GM18499 (cell line): ENCODE data around the gene MET.
"Not testable (repeated sequence)": the region's sequence is repeated elsewhere in the genome, so short reads cannot be mapped to it uniquely, and the experiment has no call there.

Experiments used
- ATAC-seq: cut with Tn5 transposase; IDR thresholded peaks from one replicate; pipeline ENCODE4 v1.9.1; 2021; ENCODE audit warnings: moderate number of reproducible peaks; ENCODE audit not compliant: insufficient read depth, unreplicated experiment

MET gene

DNA sequence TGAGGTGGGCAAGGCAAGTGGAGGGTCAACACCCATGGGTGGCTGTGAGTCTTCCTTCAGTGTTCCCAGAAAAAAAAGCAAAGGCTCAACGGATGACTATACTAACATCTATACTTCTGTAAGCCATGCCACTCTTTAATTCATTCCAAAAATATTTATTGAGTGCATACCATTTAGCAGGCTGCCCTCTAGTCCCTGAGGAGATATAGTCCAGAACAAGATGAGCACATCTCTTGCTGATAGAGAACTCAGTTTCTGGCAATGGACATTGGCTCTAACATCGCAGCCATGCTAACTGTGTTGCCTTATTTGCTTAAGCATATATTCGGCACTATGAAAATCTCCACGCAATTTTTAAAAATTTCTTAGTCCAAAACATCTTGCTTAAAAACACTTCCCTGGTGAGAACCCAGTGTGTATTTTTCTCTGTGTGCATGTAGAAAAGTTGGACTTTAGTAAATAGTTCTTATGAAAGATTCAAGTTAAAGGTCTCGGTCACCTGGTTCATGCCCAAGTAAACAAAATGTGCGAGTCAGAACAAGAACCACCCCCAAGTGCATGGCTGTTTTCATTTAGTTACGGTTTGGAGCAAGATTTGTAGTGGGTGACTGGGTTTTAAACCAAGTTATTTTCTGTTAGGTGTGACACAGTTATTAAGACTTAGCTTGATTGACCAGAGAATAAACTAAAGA, 69.8 kb downstream of the MET start:
- no peak for ATAC-seq

DNA sequence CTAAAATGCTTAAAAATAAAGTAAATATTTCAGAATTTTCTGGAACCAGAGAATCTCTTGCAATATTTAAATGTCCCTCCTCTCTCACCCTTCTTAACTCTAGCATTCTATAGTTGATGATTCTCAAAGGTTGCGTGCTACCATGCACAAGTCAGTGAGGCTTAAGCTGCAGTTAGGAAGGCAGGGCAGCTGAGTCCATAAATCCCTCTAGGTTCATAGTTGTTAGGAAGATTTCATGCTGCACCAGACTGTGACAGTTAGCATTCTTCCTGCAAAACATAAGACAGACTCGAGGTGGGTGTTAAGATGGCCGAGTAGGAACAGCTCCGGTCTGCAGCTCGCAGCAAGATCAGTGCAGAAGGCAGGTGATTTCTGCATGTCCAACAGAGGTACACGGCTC, 70.6 kb downstream of the MET start:
- ATAC-seq: no peak

DNA sequence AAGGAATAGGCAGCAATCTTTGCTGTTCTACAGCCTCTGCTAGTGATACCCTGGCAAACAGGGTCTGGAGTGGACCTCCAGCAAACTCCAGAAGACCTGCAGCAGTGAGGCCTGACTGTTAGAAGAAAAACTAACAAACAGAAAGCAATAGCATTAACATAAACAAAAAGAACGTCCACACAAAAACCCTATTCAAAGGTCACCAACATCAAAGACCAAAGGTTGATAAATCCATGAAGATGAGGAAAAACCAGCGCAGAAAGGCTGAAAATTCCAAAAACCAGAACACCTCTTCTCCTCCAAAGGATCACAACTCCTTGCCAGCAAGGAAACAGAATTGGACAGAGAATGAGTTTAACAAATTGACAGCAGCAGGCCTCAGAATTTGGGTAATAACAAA, 71.8 kb downstream of the MET start:
- ATAC-seq: not testable (repeated sequence)

DNA sequence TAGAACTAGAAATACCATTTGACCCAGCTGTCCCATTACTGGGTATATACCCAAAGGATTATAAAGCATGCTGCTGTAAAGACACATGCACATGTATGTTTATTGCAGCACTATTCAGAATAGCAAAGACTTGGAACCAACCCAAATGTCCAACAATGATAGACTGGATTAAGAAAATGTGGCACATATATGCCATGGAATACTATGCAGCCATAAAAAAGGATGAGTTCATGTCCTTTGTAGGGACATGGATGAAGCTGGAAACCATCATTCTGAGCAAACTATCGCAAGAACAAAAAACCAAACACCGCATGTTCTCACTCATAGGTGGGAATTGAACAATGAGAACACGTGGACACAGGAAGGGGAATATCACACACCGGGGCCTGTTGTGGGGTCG, 74.4 kb downstream of the MET start:
- not testable (repeated sequence) for ATAC-seq

DNA sequence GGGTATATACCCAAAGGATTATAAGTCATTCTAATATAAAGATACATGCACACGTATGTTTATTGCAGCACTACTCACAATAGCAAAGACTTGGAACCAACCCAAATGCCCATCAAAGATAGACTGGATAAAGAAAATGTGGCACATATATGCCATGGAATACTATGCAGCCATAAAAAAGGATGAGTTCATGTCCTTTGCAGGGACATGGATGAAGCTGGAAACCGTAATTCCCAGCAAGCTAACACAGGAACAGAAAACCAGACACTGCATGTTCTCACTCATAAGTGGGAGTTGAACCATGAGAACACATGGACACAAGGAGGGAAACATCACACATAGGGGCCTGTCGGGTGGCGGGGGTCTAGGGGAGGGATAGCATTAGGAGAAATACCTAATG, 79.1 kb downstream of the MET start:
- not testable (repeated sequence) for ATAC-seq

DNA sequence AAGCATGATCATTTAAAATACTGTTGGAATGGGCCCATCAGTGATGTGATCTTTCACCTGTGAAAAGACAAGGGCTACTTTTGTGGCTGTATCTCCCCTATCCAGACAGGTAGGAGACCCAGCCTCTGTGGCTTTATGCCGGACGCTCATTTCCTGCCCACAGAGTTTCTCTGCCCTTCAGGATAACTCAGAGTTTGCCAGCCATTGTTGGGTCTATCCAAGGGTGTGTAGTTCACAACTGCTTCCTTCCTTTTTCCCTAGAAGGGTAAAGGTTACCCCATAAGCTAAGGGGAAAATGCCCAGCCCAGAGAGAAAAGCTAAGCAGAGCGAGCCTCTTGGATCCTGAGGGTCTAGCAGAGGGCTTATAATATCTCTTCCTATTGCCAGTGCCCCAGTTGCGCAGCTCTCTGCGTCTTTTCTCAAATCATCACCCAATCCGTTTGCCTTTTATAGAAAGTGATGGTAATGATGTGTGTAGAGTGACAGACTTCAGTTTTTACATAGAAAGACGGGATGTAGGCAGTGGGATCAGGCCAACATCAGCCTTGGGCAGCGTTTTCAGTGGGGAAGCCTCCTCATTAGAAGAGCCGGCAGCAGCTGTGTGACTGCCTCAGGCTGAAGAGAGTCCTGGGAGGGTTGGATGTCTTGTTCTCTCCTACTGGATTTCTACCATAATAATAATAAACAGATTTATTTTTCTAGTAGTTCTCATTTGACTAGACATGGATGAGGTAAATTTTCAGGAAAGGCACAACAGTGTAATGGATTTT, 80.5 kb downstream of the MET start:
- ATAC-seq: no peak

DNA sequence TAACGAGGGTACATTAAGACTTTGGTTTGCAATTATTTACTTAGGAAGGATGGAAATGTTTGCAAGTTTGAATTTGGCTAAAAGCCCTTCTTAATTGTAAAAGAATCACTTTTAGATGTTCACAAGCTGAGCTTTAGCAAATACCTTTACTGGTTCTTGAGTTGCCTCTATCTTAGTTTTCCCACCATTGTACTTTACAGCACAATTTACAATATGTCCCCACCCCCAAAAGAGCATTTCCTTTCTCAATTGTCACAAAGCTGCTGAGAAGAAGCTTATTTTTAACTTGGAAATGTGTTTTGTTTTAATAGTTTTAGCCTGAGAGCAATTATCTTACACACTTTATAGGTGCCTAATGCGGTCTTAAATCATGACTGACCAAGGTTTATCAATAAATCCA, 81.1 kb downstream of the MET start:
- ATAC-seq: no peak

- ATAC-seq: no peak
Observed at GRCh38 chr7:116754186-116754585, 82.2 kb downstream of the MET start.

DNA sequence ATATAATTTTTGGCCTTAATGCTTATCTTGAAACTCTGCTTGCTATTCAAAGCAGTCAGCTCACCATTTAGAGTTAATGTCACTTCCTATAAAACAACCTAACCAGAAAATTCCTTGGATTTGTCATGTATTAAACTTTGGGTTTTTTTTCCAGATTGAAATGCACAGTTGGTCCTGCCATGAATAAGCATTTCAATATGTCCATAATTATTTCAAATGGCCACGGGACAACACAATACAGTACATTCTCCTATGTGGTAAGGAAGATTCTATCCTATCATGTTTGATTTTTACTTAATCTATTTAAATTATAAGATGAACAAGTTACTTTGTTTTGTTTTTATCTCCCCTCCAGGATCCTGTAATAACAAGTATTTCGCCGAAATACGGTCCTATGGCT, 85.3 kb downstream of the MET start:
- ATAC-seq: no peak

DNA sequence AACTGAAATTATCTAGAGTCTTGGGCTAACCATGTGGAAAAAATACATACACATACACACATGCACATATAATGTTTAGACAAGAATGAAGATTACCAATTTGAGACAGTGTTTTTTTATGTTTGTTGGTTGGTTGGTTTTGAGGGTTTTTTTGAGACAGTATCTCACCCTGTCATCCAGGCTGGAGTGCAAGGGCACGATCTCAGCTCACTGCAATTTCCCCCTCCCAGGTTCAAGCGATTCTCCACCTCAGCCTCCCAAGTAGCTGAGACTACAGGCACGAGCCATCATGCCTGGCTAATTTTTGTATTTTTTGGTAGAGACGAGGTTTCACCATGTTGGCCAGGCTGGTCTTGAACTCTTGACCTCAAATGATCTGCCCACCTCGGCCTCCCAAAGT, 87.6 kb downstream of the MET start:
- ATAC-seq: not testable (repeated sequence)

DNA sequence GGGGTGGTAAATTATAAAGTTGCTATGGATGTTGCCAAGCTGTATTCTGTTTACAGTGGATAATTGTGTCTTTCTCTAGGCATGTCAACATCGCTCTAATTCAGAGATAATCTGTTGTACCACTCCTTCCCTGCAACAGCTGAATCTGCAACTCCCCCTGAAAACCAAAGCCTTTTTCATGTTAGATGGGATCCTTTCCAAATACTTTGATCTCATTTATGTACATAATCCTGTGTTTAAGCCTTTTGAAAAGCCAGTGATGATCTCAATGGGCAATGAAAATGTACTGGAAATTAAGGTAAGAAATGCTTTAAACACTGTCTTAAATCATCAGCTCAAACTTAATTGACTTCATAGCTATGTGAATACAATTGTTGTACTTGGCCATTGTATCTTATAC, 91.0 kb downstream of the MET start:
- ATAC-seq: no peak

- no peak for ATAC-seq
Observed at GRCh38 chr7:116763647-116764046, 91.7 kb downstream of the MET start.

DNA sequence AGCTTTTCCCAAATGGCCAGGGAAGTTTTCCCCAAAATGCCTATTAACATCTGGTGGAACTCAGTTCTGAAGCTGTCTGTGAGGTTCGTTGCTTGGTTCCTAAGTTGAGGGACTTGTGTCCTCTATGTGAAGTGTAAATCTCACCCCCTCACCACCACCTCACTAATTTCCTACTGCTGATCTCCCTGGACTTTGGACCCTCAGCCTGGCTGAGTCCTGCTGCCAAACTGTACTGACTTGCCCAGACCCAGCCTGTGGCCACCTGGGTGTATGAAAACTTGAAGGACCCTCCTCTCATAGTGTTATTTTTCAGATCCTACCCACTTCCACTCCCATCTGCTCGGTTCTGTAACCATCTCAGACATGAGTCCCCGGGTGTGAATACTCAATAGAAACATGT, 94.9 kb downstream of the MET start:
- ATAC-seq: no peak

DNA sequence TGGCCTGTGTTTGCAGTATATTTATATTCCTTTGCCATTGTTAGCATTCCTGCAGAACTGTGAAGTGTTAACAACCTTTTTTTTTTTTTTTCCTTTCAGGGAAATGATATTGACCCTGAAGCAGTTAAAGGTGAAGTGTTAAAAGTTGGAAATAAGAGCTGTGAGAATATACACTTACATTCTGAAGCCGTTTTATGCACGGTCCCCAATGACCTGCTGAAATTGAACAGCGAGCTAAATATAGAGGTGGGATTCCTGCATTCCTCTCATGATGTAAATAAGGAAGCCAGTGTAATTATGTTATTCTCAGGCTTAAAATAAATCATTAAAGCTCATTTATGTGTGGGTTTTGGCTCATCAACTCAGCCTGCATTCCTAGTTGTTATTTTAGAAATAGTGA, 97.5 kb downstream of the MET start:
- no peak for ATAC-seq

- no peak for ATAC-seq
Observed at GRCh38 chr7:116770941-116771340, 98.9 kb downstream of the MET start.

DNA sequence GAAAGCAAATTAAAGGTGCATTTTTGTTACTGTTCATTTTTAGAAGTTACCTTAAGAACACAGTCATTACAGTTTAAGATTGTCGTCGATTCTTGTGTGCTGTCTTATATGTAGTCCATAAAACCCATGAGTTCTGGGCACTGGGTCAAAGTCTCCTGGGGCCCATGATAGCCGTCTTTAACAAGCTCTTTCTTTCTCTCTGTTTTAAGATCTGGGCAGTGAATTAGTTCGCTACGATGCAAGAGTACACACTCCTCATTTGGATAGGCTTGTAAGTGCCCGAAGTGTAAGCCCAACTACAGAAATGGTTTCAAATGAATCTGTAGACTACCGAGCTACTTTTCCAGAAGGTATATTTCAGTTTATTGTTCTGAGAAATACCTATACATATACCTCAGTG, 99.6 kb downstream of the MET start:
- ATAC-seq: no peak

GRCh38 chr7:116772423-116772863, 100.4 kb downstream of the MET start:
- no peak for ATAC-seq

DNA sequence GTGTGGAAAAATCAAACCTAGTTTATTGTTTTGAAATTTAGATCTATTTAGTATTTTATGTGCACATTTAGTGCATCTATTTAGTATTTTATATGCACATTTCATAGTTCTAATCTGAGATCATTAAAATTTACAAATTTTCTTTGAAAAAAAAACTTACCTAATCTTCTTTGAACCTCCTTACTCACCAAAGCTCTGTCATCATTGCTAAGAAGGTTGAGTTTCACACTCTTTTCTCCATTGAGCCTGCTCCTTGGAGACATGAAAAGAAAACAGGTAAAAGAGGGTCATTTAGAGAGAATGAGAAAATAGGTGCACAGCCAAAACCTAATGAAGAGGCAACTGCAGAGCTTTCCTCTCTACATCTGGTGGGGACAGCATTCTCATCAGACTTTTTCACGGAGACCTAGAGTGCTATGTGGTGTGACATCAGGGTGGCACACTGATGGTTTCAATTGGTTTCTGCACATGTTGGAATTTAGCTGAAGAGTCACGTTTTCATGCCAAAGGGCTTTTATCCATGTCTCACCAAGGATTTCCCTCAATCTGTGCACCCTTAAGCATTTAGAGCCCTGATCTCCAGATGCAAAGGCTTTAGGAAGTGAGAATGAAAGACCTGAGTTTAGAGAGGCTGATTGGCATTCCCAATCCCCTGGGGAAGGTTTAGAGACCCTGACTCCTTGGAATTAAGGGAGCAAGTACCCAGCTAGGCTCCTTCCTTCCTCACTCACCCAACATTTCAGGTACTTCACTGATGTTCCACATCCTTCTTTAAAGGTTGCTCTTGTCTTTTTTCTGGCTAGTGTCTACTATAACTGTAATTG, 101.1 kb downstream of the MET start:
- no peak for ATAC-seq

DNA sequence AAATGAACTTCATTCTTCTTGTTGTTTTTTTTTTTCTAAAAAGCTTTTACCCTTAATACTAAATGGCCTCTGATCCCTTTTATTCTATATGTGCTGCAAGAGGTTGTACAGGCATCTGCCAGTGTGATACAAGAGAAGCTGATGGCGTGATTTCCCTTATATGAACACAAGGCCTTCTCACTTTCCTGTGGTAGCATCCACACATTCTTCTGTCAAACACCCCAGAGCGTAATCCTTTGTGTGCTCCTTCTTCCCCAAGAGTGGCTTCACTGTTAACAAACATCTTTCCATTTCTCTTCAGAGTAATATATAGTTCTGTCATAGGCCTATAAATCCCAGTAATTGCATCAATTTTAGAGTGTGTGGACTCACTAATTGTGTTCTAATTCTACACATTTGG, 104.0 kb downstream of the MET start:
- no peak for ATAC-seq

DNA sequence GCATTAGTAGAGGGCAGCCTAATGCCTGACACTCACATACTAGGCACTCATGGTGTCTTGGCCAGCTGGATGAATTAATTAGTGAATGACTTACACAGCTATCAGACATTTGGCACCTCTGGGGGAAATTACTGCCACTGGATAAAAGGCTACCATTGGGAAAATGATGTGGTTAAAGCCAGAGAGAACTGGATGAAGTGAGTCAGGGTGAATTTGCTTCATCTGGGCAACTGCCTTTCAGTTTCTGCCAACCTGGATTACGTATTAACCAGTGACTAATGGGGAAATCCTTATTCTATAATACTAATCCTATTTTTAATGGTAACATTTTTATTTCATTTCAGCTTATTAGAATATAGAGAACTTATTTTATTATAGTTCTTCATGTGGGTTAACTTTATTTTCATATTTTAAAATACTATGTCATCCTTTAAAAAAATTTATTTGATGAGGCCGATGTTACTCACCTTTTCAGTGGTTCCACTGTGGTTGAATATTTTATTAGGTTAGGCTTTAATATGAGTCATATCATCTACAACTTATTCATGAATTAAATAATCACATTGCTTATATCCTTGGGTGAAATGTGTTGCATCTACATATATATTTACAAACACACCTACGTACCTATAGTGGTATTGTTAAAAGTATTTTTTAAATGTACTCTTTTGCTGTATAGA, 104.8 kb downstream of the MET start:
- no peak for ATAC-seq
